CD4-positive, alpha-beta memory T cell (primary cell): ENCODE results near the gene ASTN2. TPM values are rescaled to one million over a fixed set of nuclear protein-coding genes. Genes with fewer than 3 reads are reported as not detected.

Source experiments
- CTCF ChIA-PET: fragments of 350-600 bp; sonication (Branson Sonifier 250); formaldehyde crosslinking; loops from one replicate; lab custom pipeline; 2021; ENCODE audit warnings: inconsistent platforms; ENCODE audit not compliant: partially characterized antibody; lab: Charles Lee
- POLR2A ChIA-PET: fragments of 350-600 bp; sonication (Branson Sonifier 250); formaldehyde crosslinking; loops from one replicate; lab custom pipeline; 2021; ENCODE audit not compliant: partially characterized antibody; lab: Charles Lee
- DNase-seq, 5 donors: peaks; one replicate each; pipeline versions ENCODE4 v3.0.0 to v3.0.0-alpha.2; 2020 to 2022; ENCODE audit warnings: mixed read lengths in 1 of 5
- H3K27ac ChIP-seq: one replicate; pipeline ENCODE4 v1.7.0; 2013; ENCODE audit warnings: low read depth, low read length
- H3K27me3 ChIP-seq: 2 replicates; pipeline ENCODE4 v1.7.0; 2013; ENCODE audit warnings: mild to moderate bottlenecking, low read length, moderate library complexity; ENCODE audit not compliant: insufficient read depth
- H3K36me3 ChIP-seq: 2 replicates; pipeline ENCODE4 v1.7.0; 2013; ENCODE audit warnings: mild to moderate bottlenecking, low read length, moderate library complexity; ENCODE audit not compliant: insufficient read depth
- H3K4me1 ChIP-seq: 2 replicates; pipeline ENCODE4 v1.7.0; 2013; ENCODE audit warnings: mild to moderate bottlenecking, low read length, moderate library complexity; ENCODE audit not compliant: insufficient read depth
- H3K4me3 ChIP-seq, 2 donors: one replicate each; pipeline ENCODE4 v1.7.0; 2013; ENCODE audit warnings: low read length in 2 of 2, mild to moderate bottlenecking in 1 of 2
- H3K9me3 ChIP-seq, 2 donors: one replicate each; pipeline ENCODE4 v1.7.0; 2013; ENCODE audit warnings: low read length in 2 of 2, control low read depth in 1 of 2; ENCODE audit not compliant: control insufficient read depth in 1 of 2
- H3K27ac Mint-ChIP-seq, 7 donors: one replicate each; pipeline ENCODE4 v1.8.0; 2020 to 2021; ENCODE audit warnings: mixed read lengths in 7 of 7, mild to moderate bottlenecking in 6 of 7, inconsistent platforms in 3 of 7, moderate library complexity in 3 of 7
- H3K27me3 Mint-ChIP-seq, 2 donors: one replicate each; pipeline ENCODE4 v1.8.0; 2020 to 2021; ENCODE audit warnings: mixed read lengths in 2 of 2
- H3K36me3 Mint-ChIP-seq, 2 donors: one replicate each; pipeline ENCODE4 v1.8.0; 2020 to 2021; ENCODE audit warnings: mixed read lengths in 2 of 2, inconsistent platforms in 1 of 2, mild to moderate bottlenecking in 1 of 2
- H3K4me1 Mint-ChIP-seq, 4 donors: one replicate each; pipeline ENCODE4 v1.8.0; 2020 to 2021; ENCODE audit warnings: mixed read lengths in 4 of 4, mild to moderate bottlenecking in 1 of 4
- H3K4me3 Mint-ChIP-seq, 8 donors: one replicate each; pipeline ENCODE4 v1.8.0; 2020 to 2021; ENCODE audit warnings: mixed read lengths in 8 of 8, mild to moderate bottlenecking in 7 of 8, moderate library complexity in 6 of 8, inconsistent platforms in 3 of 8
- H3K9me3 Mint-ChIP-seq, 8 donors: one replicate each; pipeline ENCODE4 v1.8.0; 2020 to 2021; ENCODE audit warnings: mixed read lengths in 8 of 8, mild to moderate bottlenecking in 5 of 8, inconsistent platforms in 3 of 8, moderate library complexity in 1 of 8
- intact Hi-C: fragments of 100-400 bp; cut with micrococcal nuclease; formaldehyde crosslinking; loops from one replicate; pipeline ENCODE4 v1.15.1; 2023
- polyA plus RNA-seq, 2 donors: library from polyadenylated mRNA; unstranded; fragments of 300-500 nt; fragmentation: Illumina TruSeq; gene quantifications; one replicate each; pipeline ENCODE4 v1.2.3, GENCODE V29; 2021
- total RNA-seq, 2 experiments: library from RNA; stranded (reverse); gene quantifications; one replicate each; pipeline ENCODE4 v1.2.3, GENCODE V29; 2021

Gene ASTN2
- total and polyA plus RNA-seq, 4 experiments from 2014 or later, result 2.7 to 5.9 (median 4.8) TPM

- no peak overlapping the region for H3K27ac Mint-ChIP-seq
Measured at GRCh38 chr9:117293206-117294114, 121.4 kb downstream of the ASTN2 start.

GRCh38 chr9:117290856-117291622 lies 123.8 kb downstream of the ASTN2 start:
- Mint-ChIP-seq H3K27me3 (no peaks in the 10 kb centered on the region), H3K4me1 (no peaks in the 10 kb centered on the region), H3K4me3 (no peak overlapping the region), H3K36me3 (no peaks in the 10 kb centered on the region), H3K27ac (no peak overlapping the region), H3K9me3 (peaks cover 0 to 9% (median 4%) of the 10 kb centered on the region in 8 donors)
- H3K27ac ChIP-seq, result no peak overlapping the region
- H3K4me1 ChIP-seq, result no peaks in the 10 kb centered on the region
- no peaks in the 10 kb centered on the region for H3K36me3 ChIP-seq
- no peak overlapping the region for H3K4me3 ChIP-seq
- H3K27me3 ChIP-seq, result no peaks in the 10 kb centered on the region
- intact Hi-C loops, result no loop called here
- no peaks in the 10 kb centered on the region for H3K9me3 ChIP-seq
- no peak for DNase-seq
- ChIA-PET CTCF (no interaction called here), POLR2A (no interaction called here)

More at GRCh38 chr9:117293206-117294114, 121.4 kb downstream of the ASTN2 start:
- intact Hi-C loops, result loop anchor here (2.0 kb wide), 1 partner anchor 53 kb away; no protein-coding TSS in a partner anchor
- no peaks in the 10 kb centered on the region for H3K27me3 Mint-ChIP-seq
- Histone ChIP-seq H3K4me3 (no peak overlapping the region), H3K36me3 (no peaks in the 10 kb centered on the region), H3K27me3 (no peaks in the 10 kb centered on the region), H3K4me1 (no peaks in the 10 kb centered on the region), H3K27ac (no peak overlapping the region), H3K9me3 (no peaks in the 10 kb centered on the region)
- no peaks in the 10 kb centered on the region for H3K36me3 Mint-ChIP-seq
- ChIA-PET POLR2A (no interaction called here), CTCF (no interaction called here)
- DNase-seq, result no peak
- no peaks in the 10 kb centered on the region for H3K4me1 Mint-ChIP-seq
- no peak overlapping the region for H3K4me3 Mint-ChIP-seq
- H3K9me3 Mint-ChIP-seq, result peaks cover 2 to 9% (median 4%) of the 10 kb centered on the region in 8 donors

GRCh38 chr9:117290306-117290840 lies 124.5 kb downstream of the ASTN2 start:
- Histone ChIP-seq H3K36me3 (no peaks in the 10 kb centered on the region), H3K9me3 (no peaks in the 10 kb centered on the region), H3K4me3 (no peak overlapping the region), H3K4me1 (no peaks in the 10 kb centered on the region), H3K27ac (no peak overlapping the region), H3K27me3 (no peaks in the 10 kb centered on the region)
- Mint-ChIP-seq H3K27ac (no peak overlapping the region), H3K27me3 (no peaks in the 10 kb centered on the region), H3K9me3 (peaks cover 0 to 11% (median 5%) of the 10 kb centered on the region in 8 donors), H3K36me3 (no peaks in the 10 kb centered on the region), H3K4me3 (no peak overlapping the region), H3K4me1 (no peaks in the 10 kb centered on the region)
- CTCF ChIA-PET, result no interaction called here
- POLR2A ChIA-PET, result no interaction called here
- DNase-seq, result no peak
- intact Hi-C loops, result no loop called here

- H3K36me3 Mint-ChIP-seq, result no peaks in the 10 kb centered on the region
- intact Hi-C loops, result no loop called here
- H3K27me3 Mint-ChIP-seq, result peaks cover 0 to 3% of the 10 kb centered on the region in 2 donors
- no peak for DNase-seq
- no peaks in the 10 kb centered on the region for H3K4me1 ChIP-seq
- no peak overlapping the region for H3K27ac ChIP-seq
- peaks cover 0 to 7% (median 1%) of the 10 kb centered on the region in 8 donors for H3K9me3 Mint-ChIP-seq
- H3K4me3 ChIP-seq, result no peak overlapping the region
- H3K4me1 Mint-ChIP-seq, result no peaks in the 10 kb centered on the region
- H3K27ac Mint-ChIP-seq, result no peak overlapping the region
- H3K9me3 ChIP-seq, result no peaks in the 10 kb centered on the region
- ChIA-PET CTCF (no interaction called here), POLR2A (no interaction called here)
- H3K36me3 ChIP-seq, result no peaks in the 10 kb centered on the region
- H3K4me3 Mint-ChIP-seq, result no peak overlapping the region
- no peaks in the 10 kb centered on the region for H3K27me3 ChIP-seq
Measured at GRCh38 chr9:117286245-117286644, 128.6 kb downstream of the ASTN2 start.

- Histone ChIP-seq H3K36me3 (no peaks in the 10 kb centered on the region), H3K27me3 (no peaks in the 10 kb centered on the region), H3K4me1 (no peaks in the 10 kb centered on the region), H3K27ac (no peak overlapping the region), H3K4me3 (no peak overlapping the region), H3K9me3 (no peaks in the 10 kb centered on the region)
- intact Hi-C loops, result no loop called here
- H3K27me3 Mint-ChIP-seq, result peaks cover 0 to 3% of the 10 kb centered on the region in 2 donors
- H3K4me3 Mint-ChIP-seq, result no peak overlapping the region
- H3K4me1 Mint-ChIP-seq, result no peaks in the 10 kb centered on the region
- DNase-seq, result no peak
- no peaks in the 10 kb centered on the region for H3K36me3 Mint-ChIP-seq
- CTCF ChIA-PET, result no interaction called here
- POLR2A ChIA-PET, result no interaction called here
- peaks cover 0 to 7% (median 3%) of the 10 kb centered on the region in 8 donors for H3K9me3 Mint-ChIP-seq
- H3K27ac Mint-ChIP-seq, result no peak overlapping the region
Measured at GRCh38 chr9:117284414-117284813, 130.4 kb downstream of the ASTN2 start.

- CTCF ChIA-PET, result no interaction called here
- POLR2A ChIA-PET, result no interaction called here
- no peaks in the 10 kb centered on the region for H3K36me3 Mint-ChIP-seq
Measured at GRCh38 chr9:117282541-117282940, 132.3 kb downstream of the ASTN2 start.

GRCh38 chr9:117278471-117279035 lies 136.3 kb downstream of the ASTN2 start:
- Mint-ChIP-seq H3K4me1 (no peaks in the 10 kb centered on the region), H3K27ac (no peak overlapping the region), H3K27me3 (peaks cover 0 to 3% of the 10 kb centered on the region in 2 donors), H3K36me3 (no peaks in the 10 kb centered on the region), H3K9me3 (peaks cover 0 to 9% (median 4%) of the 10 kb centered on the region in 8 donors), H3K4me3 (no peak overlapping the region)
- no peaks in the 10 kb centered on the region for H3K27me3 ChIP-seq
- H3K9me3 ChIP-seq, result no peaks in the 10 kb centered on the region
- no peaks in the 10 kb centered on the region for H3K4me1 ChIP-seq
- no peak for DNase-seq
- no peak overlapping the region for H3K4me3 ChIP-seq
- intact Hi-C loops, result no loop called here
- H3K36me3 ChIP-seq, result no peaks in the 10 kb centered on the region
- ChIA-PET POLR2A (no interaction called here), CTCF (no interaction called here)
- no peak overlapping the region for H3K27ac ChIP-seq

More at GRCh38 chr9:117282541-117282940, 132.3 kb downstream of the ASTN2 start:
- intact Hi-C loops, result no loop called here
- Mint-ChIP-seq H3K4me1 (no peaks in the 10 kb centered on the region), H3K9me3 (peaks cover 0 to 7% (median 2%) of the 10 kb centered on the region in 8 donors), H3K27me3 (peaks cover 0 to 3% of the 10 kb centered on the region in 2 donors), H3K27ac (no peak overlapping the region), H3K4me3 (no peak overlapping the region)
- peak in 1 of 5 donors; percentile 0 for DNase-seq
- Histone ChIP-seq H3K27me3 (no peaks in the 10 kb centered on the region), H3K27ac (no peak overlapping the region), H3K36me3 (no peaks in the 10 kb centered on the region), H3K4me1 (no peaks in the 10 kb centered on the region), H3K4me3 (no peak overlapping the region), H3K9me3 (no peaks in the 10 kb centered on the region)
